ENCODE results near the gene INCENP. TPM values are rescaled to one million over a fixed set of nuclear protein-coding genes. Genes with fewer than 3 reads are reported as not detected.
A peak's percentile ranks its signal among the peaks of the same experiment; 100 is the strongest.

The INCENP gene
- total and polyA plus RNA-seq, 2 of the 13 experiments (the other 11 are each of a cell fraction or from before 2014, with no cell fraction given), result 14.1 to 37.3 TPM

- no peak for TF ChIP-seq ONECUT2 (CRISPR knock-in tag; IDR thresholded peaks at IDR 0.05)
- no peak for TF ChIP-seq MTF1 (CRISPR knock-in tag; IDR thresholded peaks at IDR 0.05)
- TF ChIP-seq SUZ12 (IDR thresholded peaks at IDR 0.05; ENCODE audit: low read depth, low read length), result peak; percentile 60
- TF ChIP-seq IRF1 (CRISPR knock-in tag; IDR thresholded peaks at IDR 0.05; ENCODE audit: low read depth), result no peak
- TF ChIP-seq TAF15 (IDR thresholded peaks at IDR 0.05; ENCODE audit: low read depth, low read length, poor library complexity, severe bottlenecking), result peak; percentile 39
- no peak for TF ChIP-seq HHEX (CRISPR knock-in tag; IDR thresholded peaks at IDR 0.05)
- TF ChIP-seq ARID4A (CRISPR knock-in tag; IDR thresholded peaks at IDR 0.05; ENCODE audit: borderline replicate concordance), result peak; percentile 88; the same call in 1 of the 2 replicates
- no peak for TF ChIP-seq ZNF451 (CRISPR knock-in tag; IDR thresholded peaks at IDR 0.05)
- TF ChIP-seq EED (CRISPR knock-in tag; IDR thresholded peaks at IDR 0.05), result no peak
- peak; percentile 57; the same call in 1 of the 2 replicates for TF ChIP-seq KDM5B (CRISPR knock-in tag; IDR thresholded peaks at IDR 0.05; ENCODE audit: borderline replicate concordance)
- TF ChIP-seq SP4 (CRISPR knock-in tag; IDR thresholded peaks at IDR 0.05), result 0 out of 2 replicates have a peak, but pooled peaks have one; percentile 44
- TF ChIP-seq ZNF274 (CRISPR knock-in tag; IDR thresholded peaks at IDR 0.05), result no peak
- TF ChIP-seq ZNF883 (CRISPR knock-in tag; IDR thresholded peaks at IDR 0.05; ENCODE audit: not compliant biosample characterization), result peak; percentile 14
- peak; percentile 74 for TF ChIP-seq SAP130 (CRISPR knock-in tag; IDR thresholded peaks at IDR 0.05; ENCODE audit: low read depth)
- TF ChIP-seq ZNF3 (CRISPR knock-in tag; IDR thresholded peaks at IDR 0.05), result no peak
- no peak for TF ChIP-seq SNAPC4 (CRISPR knock-in tag; IDR thresholded peaks at IDR 0.05)
These were observed at the start of gene INCENP (continued) for GRCh38 chr11:62123669-62124185.

All from HepG2 (cell line).